GM21737 (cell line): Measurements from ENCODE around the gene DLGAP1.

Source experiments
- ATAC-seq: cut with Tn5 transposase; IDR thresholded peaks from one replicate; pipeline ENCODE4 v1.9.1; 2021; ENCODE audit warnings: mild to moderate bottlenecking, moderate library complexity; ENCODE audit not compliant: unreplicated experiment

The DLGAP1 gene

DNA sequence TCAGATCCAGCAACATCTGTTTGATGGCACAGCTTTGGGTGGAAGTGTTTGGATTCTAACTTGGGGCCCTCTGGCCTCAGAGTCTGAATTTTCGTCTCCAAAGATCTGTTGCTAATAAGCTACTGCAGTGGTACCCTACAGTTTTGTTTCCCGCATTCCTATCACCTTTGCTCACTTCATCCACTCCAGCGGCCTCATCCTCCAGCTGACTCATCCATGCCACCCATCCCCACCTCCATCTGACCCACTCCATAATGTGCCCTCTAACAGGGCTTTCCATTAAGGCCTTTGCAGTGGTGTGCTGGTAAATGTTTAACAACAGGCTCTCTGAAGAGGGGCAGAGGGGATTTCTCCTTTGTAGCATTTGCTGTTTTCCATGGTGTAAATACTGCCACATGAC, 779.7 kb downstream of the DLGAP1 start:
- no peak for ATAC-seq

DNA sequence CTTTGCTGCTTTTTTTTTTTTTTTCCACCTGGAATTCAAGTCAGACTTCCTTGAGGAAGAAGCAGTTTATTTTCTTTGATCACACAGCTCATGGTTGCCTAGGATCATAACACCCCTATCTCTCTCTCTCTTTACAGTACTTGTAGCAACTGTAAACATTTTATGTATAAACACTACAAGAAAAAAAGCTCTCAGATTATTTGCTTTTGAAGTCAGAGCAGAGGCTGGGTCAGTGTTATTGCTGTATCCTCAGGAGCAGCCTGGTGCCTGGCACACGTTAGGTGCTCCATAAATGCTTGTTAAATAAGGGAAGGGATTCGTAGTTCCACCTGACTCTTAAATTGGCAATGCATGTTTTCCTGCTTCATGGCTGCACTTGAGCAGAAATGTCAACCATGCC, 783.9 kb downstream of the DLGAP1 start:
- ATAC-seq = no peak

DNA sequence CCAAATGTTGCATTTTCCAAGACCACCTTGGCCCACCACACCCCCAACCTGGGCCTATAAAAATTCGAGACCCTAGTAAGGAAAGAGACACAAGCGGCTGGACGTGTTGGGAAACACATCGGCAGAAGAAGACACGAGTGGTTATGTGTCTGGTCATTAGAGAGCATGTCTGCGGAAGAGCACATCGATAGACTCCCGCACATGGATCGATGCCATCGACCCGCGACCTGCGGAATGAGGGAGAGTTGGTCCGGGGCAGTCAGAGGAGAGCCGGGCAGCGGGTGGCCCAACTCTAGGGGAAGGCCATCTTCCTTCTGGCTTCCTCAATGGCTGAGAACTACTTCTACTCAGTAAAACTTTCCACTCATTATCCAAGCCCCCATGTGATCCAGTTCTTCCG, 785.7 kb downstream of the DLGAP1 start:
- no peak for ATAC-seq

DNA sequence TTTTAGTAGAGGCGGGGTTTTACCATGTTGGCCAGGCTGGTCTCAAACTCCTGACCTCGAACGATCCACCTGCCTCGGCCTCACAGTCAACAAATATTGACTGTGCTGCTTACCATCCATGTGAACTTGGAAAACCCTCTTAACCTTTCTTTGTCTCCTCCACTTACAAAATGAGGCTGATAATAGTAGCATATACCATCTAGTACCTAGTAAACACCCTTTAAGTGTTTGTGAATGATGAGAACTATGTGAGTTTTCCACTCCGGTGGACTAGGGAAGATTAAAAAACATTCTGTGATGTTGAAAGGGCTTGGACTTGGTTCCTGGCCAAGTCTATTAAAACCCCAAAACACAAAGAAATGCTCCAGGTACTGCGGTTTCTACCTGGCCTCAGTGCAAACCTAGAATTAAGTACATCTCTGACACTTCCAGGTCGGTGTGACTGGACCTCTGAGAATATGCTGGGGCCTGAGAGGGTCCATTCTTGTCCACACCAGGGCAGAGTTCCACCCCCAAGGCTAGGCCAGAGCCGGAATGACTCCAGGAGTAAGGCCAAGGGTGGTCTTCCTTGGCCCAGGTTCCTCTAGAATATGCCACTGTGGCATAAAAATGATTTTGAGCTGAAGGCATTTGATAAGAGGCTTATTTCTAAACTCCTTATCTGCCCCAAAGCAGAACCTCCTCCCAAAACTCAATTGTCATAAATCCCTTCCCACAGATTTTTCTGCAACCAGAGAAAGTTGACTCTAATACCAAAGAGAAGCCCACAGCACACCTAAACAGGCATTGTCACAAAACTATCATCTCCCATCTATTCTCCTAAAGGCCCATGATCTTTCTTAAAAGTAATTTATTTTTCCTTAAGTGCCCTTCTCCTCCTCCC, 787.6 kb downstream of the DLGAP1 start:
- ATAC-seq = no peak

DNA sequence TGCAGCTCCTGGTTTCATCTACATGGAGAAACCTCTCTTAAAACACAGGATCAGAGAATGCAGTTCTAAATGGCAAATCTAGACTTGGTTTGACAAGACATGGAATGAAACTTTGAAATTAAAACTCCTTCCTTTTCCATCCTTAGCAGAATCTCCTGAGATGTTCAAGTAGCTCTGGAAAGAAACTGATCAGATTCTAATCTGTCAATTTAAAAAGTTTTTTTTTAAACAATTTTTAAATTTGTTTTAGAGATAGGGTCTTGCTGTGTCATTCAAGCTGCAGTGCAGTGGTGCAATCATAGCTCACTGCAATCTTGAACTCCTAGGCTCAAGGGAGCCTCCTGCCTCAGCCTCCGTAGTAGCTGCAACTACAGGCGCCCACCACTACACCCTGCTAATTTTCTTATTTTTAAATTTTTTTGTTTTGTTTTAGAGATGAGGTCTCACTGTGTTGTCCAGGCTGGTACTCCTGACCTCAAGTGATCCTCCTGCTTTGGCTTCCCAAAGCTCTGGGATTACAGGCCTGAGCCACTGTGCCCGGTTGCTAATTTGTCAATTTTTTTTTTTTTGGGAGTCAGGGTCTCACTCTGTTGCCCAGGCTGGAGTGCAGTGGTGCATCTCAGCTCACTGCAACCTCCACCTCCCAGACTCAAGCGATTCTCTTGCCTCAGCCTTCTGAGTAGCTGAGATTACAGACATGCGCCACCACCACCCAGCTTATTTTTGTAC, 788.4 kb downstream of the DLGAP1 start:
- no peak for ATAC-seq

DNA sequence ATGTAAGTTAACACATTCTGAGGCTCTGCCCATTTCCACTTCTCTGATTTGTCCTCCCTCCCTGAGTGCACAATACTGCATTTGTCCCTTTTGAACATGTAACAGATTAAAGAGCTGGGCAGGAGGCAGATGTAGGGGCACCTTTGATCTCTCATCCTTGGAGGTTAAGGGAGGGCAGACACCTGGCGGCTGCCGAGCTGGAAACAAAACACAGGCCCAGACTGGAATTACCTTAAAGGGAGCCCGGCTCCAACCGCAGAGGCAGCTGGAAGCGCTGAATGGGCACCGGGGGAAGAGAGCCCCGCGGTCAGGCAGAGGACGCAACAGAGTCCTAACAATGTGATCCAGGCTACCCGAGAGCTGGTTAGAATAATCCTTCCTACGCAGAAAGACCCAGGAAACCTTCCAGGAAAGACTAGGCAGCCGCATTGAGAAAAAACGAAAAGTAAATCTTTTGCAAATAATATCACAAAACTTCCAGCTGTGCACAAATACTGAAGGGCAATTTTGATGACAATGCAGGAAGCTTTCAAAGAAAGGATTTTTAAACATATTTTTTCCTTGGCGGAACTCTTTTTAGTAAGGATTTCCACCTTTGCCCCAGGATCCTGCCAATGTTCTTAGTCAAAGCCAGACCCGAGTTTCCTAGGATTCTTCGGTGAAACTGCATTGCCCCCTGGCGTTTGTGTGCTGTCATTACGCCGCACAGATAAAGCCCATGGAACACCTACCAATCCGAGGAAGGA, 789.2 kb downstream of the DLGAP1 start:
- no peak for ATAC-seq

DNA sequence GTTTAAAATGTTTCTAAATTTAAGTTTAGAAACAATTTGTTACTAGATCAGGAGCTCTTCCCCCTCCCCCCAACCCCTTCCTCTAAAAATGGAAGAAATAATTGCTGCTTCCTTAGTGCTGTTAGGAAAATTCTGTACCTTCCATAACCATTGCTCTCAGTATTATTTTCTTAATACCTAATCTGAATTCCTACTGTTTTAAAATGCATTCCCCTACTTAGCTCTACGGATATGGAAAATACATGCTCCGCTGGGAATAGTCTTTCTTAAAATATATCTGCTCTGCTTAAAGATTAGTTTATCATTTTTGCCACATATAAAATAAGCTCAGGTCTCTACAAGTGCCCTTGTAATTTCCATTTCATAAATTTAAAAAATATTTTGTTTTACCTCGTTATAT, 789.9 kb downstream of the DLGAP1 start:
- ATAC-seq = no peak

DNA sequence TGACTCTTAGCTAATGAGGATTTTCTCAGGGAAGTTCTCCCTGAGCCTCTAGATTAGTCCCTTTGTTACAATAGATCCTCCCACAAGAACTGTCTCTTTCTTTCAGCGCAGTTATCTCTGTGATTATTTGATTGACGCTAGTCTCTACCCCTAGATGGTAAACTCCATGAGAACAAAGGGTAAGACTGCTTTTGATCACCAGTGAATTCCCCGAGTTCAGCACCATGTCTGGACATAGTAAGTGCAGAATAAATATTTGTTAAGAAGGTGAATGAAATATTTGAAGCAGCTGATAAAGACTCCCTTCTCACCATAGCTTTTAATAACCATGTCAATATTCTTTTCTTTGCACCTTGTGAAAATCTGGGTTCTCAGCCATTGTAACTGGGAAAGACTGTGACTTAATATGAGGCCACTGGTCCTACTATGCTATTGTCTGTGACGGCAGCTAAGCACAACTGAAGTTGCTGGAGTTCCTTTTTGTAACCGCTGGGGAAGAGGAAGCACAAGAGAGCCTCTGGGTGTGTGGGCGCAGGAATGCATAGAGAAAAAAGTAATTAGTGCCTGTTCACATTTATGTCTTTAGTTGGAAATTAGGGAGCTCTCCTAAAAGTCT, 790.4 kb downstream of the DLGAP1 start:
- ATAC-seq = no peak

DNA sequence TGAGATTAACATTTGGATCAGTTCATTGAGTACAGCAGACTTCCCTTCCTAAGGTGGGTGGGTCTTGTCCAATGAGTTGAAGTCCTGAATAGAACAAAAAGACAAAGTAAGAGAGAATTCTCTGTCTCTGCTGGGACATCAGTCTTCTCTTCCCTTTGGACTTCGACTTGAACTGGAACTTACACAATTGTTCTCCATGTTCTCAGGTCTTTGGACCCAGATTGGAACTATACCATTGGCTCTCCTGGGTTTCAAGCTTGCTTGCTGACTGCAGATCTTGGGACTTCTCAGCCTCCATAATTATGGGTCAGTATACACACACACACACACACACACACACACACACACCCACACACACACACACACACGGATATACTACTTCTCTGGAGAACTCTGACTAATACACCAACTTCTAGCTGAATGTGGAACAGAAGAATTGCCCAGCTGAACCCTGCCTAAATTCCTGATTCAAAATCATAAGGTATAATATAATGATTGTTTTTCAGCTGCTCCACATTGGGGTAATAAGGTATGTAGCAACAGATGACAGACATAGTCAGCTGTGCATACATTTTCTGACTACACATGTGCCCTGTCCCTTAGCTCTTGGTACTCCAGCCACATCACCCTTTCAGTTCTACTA, 791.1 kb downstream of the DLGAP1 start:
- no peak for ATAC-seq

DNA sequence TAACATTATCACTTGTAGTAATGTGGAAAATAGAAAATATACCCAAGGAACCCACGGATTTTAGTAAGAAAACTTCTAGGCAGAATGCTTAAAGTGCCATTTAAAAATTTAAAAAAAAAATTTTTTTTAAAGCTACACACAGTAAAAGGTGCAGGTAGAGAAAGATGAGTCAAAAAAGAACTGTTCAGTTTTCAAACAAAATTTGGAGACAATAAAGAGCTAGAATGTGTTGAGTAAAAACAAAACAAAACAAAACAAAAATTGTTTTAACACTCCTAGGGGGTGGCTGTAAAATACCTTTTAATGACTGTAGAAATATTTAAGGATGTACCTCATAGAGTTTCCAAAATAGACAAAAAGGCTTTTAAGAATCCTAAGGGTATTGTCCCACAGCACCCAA, 793.1 kb downstream of the DLGAP1 start:
- no peak for ATAC-seq

DNA sequence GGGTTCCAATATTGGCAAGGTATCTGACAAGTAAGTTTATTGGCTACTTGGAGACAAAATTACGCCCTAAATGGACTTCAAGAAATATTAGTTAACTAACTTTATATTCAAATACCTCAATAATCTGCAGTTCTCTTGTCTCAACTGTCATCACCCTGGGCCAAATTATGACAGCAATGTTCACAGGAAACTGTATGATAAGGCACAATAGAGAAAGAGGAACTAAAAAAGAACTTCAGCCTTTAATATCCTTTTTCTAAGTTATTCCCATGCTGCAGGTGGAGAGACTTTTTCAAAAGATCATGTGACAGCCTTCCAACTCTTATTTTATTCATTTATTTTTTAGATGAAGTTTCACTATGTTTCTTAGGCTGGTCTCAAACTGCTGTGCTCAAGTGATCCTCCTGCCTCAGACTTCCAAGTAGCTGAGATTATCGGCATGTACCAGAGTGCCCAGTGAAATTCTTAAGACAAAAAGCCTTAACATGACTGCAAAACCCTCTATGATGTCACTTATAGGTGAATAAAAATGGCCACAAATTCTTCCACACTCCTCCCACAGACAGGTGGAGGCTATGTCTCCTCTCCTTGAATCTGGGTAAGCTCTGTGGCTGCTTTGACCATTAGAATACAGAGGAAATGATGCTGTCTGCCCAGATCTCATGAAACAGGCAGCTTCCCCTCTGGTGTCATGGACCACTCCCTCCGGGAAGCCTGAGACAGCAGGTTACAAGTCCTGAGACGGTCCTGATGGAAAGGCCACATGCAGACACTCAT, 794.2 kb downstream of the DLGAP1 start:
- no peak for ATAC-seq

DNA sequence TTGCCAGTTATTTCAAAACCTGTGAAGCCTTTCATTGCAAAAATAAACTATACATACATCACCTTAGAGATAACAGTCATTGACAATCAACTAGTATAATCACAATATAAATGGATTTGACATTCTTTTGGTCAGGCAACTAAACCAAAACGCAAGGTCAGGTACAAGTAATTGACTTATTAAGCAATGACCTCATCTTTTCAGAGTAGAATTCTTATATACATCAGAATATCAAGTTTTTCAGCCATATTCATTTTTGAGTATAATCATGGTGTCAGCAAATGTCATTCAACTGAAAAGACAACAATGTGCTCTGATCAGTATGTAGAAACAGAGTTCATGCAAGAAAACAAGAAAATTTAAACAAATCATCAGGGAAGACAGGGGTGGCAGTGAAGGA, 796.6 kb downstream of the DLGAP1 start:
- no peak for ATAC-seq

DNA sequence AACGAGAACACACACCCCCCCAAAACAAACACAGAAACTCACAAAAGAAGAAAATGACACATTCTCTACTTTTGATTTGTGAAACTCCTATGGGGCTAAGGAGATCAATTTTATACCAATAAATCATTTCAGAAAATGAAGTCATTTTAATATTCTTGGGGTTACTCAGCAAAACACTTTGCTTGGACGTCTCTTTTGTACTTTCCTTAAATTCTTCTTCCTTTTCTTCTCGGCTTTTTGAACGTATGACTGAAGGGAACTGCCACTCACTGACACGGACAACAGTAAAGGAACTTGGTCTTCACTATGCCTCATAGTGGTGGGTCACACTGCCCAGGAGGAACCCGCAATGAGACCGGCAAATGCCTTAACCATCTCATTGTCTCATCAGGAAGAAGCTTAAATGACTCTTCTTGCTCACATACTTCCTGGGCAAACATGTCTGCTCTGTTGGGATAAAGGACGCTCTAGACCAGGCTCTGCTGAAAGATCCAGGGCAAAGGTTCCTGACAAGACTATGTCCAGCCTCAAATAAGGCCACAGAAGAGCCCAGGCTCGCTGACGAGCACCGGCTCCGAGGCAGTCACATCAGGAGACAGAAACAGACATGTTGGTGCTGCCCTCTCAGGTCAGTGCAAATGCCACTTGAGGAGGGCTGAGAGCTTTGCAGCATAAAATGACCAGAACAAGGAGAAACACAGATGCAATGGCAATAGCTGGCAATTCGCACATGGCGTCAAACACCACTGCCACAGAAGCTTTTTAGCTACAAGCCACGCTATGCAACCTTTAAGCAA, 799.7 kb downstream of the DLGAP1 start:
- ATAC-seq = no peak

DNA sequence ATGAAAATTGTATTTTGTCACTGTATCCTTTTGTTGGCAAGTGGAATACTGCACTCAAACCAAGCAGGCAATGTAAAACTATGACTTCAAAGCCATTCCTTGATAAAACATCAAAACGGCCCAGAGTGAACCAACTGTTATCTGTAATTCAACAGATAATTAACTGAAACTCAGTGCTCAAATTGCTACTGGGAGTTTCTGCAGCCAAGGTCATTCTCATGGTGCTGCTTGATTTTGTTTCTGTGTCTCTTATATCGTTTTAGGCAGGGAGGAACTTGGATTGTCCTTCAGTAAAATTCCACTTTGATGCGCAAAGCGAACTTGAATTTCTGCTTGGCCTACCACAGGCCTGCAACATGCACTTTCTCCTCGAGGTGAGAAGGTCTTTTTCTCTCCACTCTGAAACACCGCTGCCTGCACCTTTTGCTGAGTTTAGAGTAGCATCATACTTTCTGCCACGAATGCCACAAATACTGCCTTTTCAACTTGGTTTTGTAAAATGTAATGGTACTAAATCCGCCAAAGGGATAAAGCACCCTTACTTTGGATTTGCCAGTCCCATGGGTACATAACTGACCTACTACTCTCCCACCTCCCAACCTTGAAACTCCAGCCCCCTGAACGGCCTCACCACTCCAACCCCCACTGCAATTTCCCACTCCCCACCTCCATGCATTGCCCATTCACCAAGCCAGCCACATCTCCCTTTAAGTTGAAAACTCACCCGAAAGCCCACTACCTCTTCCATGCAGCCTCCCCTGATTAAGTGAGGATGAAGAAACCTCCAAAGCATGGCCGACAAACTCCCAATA, 800.5 kb downstream of the DLGAP1 start:
- ATAC-seq = no peak

DNA sequence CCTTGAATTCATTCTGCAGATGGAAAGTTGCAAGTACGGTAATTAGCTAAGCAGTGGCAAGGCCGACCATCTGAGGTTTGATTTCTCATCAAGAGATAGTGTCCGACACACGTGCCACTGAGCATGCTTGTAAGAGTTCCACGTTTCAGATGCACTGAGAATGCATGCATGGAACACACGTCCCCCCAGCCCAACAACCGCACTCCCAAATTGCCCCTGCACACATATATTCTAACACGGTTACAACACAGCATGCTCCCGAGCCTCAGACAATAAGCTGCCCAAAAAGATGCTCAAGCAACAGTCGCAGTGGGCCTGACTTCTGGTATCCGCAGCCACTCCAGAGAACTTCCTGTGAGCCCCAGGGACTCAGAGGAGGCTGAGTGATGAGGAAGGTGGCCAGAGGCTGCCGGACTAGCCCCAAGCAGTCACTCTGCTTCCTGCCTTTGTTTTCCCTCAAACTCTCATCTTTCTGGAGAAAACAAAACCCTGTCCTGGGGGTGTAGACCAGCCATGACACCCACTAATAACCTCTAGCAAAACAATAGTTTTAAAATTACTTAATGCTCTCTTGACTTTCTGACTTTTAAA, 801.2 kb downstream of the DLGAP1 start:
- no peak for ATAC-seq

DNA sequence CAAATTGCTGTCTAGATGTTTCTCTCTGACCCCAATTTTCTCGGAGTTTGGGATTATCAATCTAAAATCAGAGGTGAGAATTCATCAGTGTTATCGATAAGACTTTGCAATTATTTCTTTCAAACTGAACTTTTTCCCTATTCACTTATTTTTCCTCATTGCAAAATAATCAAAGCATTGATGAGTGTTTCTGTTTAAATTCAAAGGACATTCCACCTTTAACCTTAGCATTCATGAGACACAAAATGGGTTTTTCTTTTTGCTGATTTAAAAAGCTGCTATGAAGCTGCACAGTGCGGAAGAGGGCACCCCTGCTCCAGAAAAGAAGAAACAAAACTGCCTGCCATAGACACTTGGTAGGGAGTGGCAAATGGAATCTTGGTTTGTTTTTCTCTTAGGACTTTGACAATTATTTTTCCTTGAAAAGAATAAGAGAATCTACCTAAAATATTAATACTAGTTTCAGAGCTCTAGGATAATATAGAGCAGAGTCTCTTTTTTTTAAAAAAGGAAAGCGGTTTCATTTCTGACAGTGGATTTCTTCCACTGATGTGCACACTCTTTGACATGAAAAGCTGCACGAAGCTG, 801.8 kb downstream of the DLGAP1 start:
- ATAC-seq = no peak
